HepG2 (cell line): ENCODE data around the gene MRPL43. TPM values are rescaled to one million over a fixed set of nuclear protein-coding genes. Genes with fewer than 3 reads are reported as not detected.

Experiments
- ATAC-seq: fragments of 200-7000 bp; cut with Tn5 transposase; 3 replicates; pipeline ENCODE4 v1.9.1; 2020; ENCODE audit warnings: mild to moderate bottlenecking, moderate library complexity
- BruUV-seq: library from RNA; stranded (reverse); fragments of 400-500 nt; replicated peaks from 2 replicates; lab custom pipeline; 2021; lab: Mats Ljungman, UMichigan
- CTCF ChIA-PET: fragments of 300-600 bp; formaldehyde crosslinking; extraction: SDS; loops from one replicate; lab custom pipeline; 2021; ENCODE audit warnings: low total read pairs, inconsistent platforms, low intra/inter-chr PET ratio; lab: Yijun Ruan, JAX
- POLR2A ChIA-PET: fragments of 350-600 bp; sonication (Branson Sonifier 250); formaldehyde crosslinking; loops from one replicate; lab custom pipeline; 2020; ENCODE audit warnings: antibody characterized with exemption, inconsistent platforms; lab: Yijun Ruan, JAX
- DNase-seq: peaks from one replicate; pipeline ENCODE4 v3.0.0-alpha.2; 2015; ENCODE audit warnings: low spot score
- FAIRE-seq: peaks from 3 replicates; lab custom pipeline; 2011; peaks lifted over from hg19 to GRCh38; lab: Jason Lieb, UNC
- H2AFZ ChIP-seq: one replicate; pipeline ENCODE4 v1.6.1; 2011; ENCODE audit warnings: low read length, inconsistent platforms
- H3K27ac ChIP-seq: fragments of 300-600 bp; 3 replicates; pipeline ENCODE4 v1.8.0; 2011; ENCODE audit warnings: mixed run types, mild to moderate bottlenecking, mixed read lengths, low read length, inconsistent platforms; ENCODE audit not compliant: insufficient read depth; ENCODE audit errors: extremely low read length
- H3K27me3 ChIP-seq, 2 experiments: fragments of 200-600 bp in 1 of 2; 2 replicates in 1 of 2; 3 replicates in 1 of 2; pipeline versions ENCODE4 v1.6.0 to v1.8.0; 2011; ENCODE audit warnings: low read length in 2 of 2, mild to moderate bottlenecking in 2 of 2, moderate library complexity in 2 of 2, inconsistent platforms in 1 of 2; ENCODE audit not compliant: insufficient read depth in 2 of 2, control insufficient read depth in 1 of 2
- H3K36me3 ChIP-seq, 2 experiments: fragments of 200-600 bp in 1 of 2; replicated peaks in 1 of 2; 2 replicates in 1 of 2; 3 replicates in 1 of 2; pipeline versions ENCODE4 v1.5.1 to v1.8.0; 2011; ENCODE audit warnings: low read length in 2 of 2, inconsistent platforms in 1 of 2; ENCODE audit not compliant: insufficient read depth in 2 of 2, control insufficient read depth in 1 of 2
- H3K4me1 ChIP-seq: 2 replicates; pipeline ENCODE4 v1.5.1; 2012; ENCODE audit warnings: low read length, inconsistent platforms; ENCODE audit not compliant: insufficient read depth
- H3K4me2 ChIP-seq: 2 replicates; pipeline ENCODE4 v1.6.0; 2011; ENCODE audit warnings: low read depth, low read length, inconsistent platforms
- H3K4me3 ChIP-seq, 3 experiments: fragments of 200-600 bp in 1 of 3; sonication (generic), shearing (Covaris generic) in 1 of 3; replicated peaks in 1 of 3; 2 replicates each; pipeline ENCODE4 v1.5.1; 2011 to 2016; ENCODE audit warnings: low read length in 3 of 3, inconsistent platforms in 2 of 3, low read depth in 2 of 3, mild to moderate bottlenecking in 2 of 3, control low read depth in 1 of 3, mixed read lengths in 1 of 3; ENCODE audit not compliant: insufficient read depth in 1 of 3
- H3K79me2 ChIP-seq: one replicate; pipeline ENCODE4 v1.6.1; 2011; ENCODE audit warnings: low read length, inconsistent platforms; ENCODE audit not compliant: insufficient read depth
- H3K9ac ChIP-seq: 2 replicates; pipeline ENCODE4 v1.6.0; 2011; ENCODE audit warnings: mild to moderate bottlenecking, low read depth, low read length, inconsistent platforms; ENCODE audit not compliant: insufficient read depth
- H3K9me3 ChIP-seq: 2 replicates; pipeline ENCODE4 v1.5.1; 2012; ENCODE audit warnings: mild to moderate bottlenecking, low read length
- H4K20me1 ChIP-seq: 2 replicates; pipeline ENCODE4 v1.6.0; 2011; ENCODE audit warnings: inconsistent platforms, mild to moderate bottlenecking, low read length, moderate library complexity; ENCODE audit not compliant: insufficient read depth
- ASH2L ChIP-seq: fragments of 300-600, 200-600 bp; sonication (generic); IDR thresholded peaks from 2 replicates; pipeline ENCODE4 v1.7.0; 2017; ENCODE audit warnings: low read depth, mild to moderate bottlenecking, moderate library complexity, mixed read lengths, low read length; ENCODE audit not compliant: insufficient read length
- CEBPB ChIP-seq: IDR thresholded peaks from 2 replicates; pipeline ENCODE4 v1.6.1; 2011; ENCODE audit warnings: low read depth, low read length, improper control_type of control experiment, borderline replicate concordance
- CENPT ChIP-seq: sonication (generic); formaldehyde crosslinking; IDR thresholded peaks from 2 replicates; pipeline ENCODE4 v1.8.0; 2022; ENCODE audit warnings: low read depth, mild to moderate bottlenecking, moderate library complexity, missing genetic modification reagents
- CREB1 ChIP-seq, 2 experiments: fragments of 450-650 bp in 1 of 2; IDR thresholded peaks; 2 replicates each; pipeline ENCODE4 v1.6.1; 2016 to 2017; ENCODE audit warnings: control low read depth in 1 of 2, mild to moderate bottlenecking in 1 of 2, missing compliant biosample characterization in 1 of 2, missing genetic modification characterization in 1 of 2
- EP300 ChIP-seq, 3 experiments: sonication (generic) in 1 of 3; formaldehyde crosslinking in 1 of 3; IDR thresholded peaks; 2 replicates each; pipeline versions ENCODE4 v1.5.1 to v1.6.1; 2011 to 2020; ENCODE audit warnings: low read depth in 2 of 3, low read length in 2 of 3, borderline replicate concordance in 1 of 3, improper control_type of control experiment in 1 of 3, mild to moderate bottlenecking in 1 of 3, missing genetic modification reagents in 1 of 3, moderate library complexity in 1 of 3
- HMGA1 ChIP-seq: sonication (generic); formaldehyde crosslinking; conservative IDR thresholded peaks from 2 replicates; pipeline ENCODE4 v1.4.0; 2020; ENCODE audit warnings: missing genetic modification reagents
- SOX5 ChIP-seq: IDR thresholded peaks from 2 replicates; pipeline ENCODE4 v1.6.1; 2016; ENCODE audit warnings: borderline replicate concordance
- TRAFD1 ChIP-seq: sonication (generic); formaldehyde crosslinking; IDR thresholded peaks from 2 replicates; pipeline ENCODE4 v1.5.1; 2020; ENCODE audit warnings: missing genetic modification reagents, mild to moderate bottlenecking, borderline replicate concordance
- YEATS2 ChIP-seq: sonication (generic); formaldehyde crosslinking; IDR thresholded peaks from 2 replicates; pipeline ENCODE4 v1.4.0; 2020; ENCODE audit warnings: missing genetic modification reagents, borderline replicate concordance
- ZNF33A ChIP-seq: sonication (generic); formaldehyde crosslinking; IDR thresholded peaks from 2 replicates; pipeline ENCODE4 v1.5.1; 2020; ENCODE audit warnings: missing genetic modification reagents, mild to moderate bottlenecking, moderate library complexity, borderline replicate concordance
- ZNF549 ChIP-seq: sonication (generic); formaldehyde crosslinking; IDR thresholded peaks from 2 replicates; pipeline ENCODE4 v1.5.0; 2020; ENCODE audit warnings: missing genetic modification reagents
- ZNF660 ChIP-seq: sonication (generic); formaldehyde crosslinking; IDR thresholded peaks from 2 replicates; pipeline ENCODE4 v1.5.1; 2020; ENCODE audit warnings: mild to moderate bottlenecking, low read depth, missing genetic modification reagents, borderline replicate concordance
- ZNF746 ChIP-seq: sonication (generic); formaldehyde crosslinking; IDR thresholded peaks from 2 replicates; pipeline ENCODE4 v1.8.0; 2022; ENCODE audit warnings: mild to moderate bottlenecking, missing genetic modification reagents
- WGBS: methylation state at CpG from one replicate; pipeline ENCODE4 v1.1.6; 2017; ENCODE audit warnings: low lambda C conversion rate; 5-methylcytosine and 5-hydroxymethylcytosine counted together
- in situ Hi-C: cut with HindIII; loops from 2 replicates; pipeline ENCODE4 v1.10.0; 2017; ENCODE audit warnings: low pct_unique_long_range_greater_than_20kb; ENCODE audit not compliant: extremely low pct_ligation_motif_present
- intact Hi-C: fragments of 100-400 bp; cut with micrococcal nuclease; formaldehyde crosslinking; loops from one replicate; pipeline ENCODE4 v1.10.0; 2022; ENCODE audit not compliant: unreplicated experiment
- polyA plus RNA-seq, 8 experiments: library from polyadenylated mRNA; depleted of rRNA in 3 of 8; stranded (reverse) in 7 of 8; unstranded in 1 of 8; fragments of >200 nt; fragmentation: Illumina TruSeq in 4 of 8; extraction: Trizol in 4 of 8; gene quantifications; 2 replicates each; pipeline versions ENCODE4 v1.2.1 to v1.2.3, GENCODE V29; 2011 to 2016; ENCODE audit warnings: low read depth in 4 of 8, missing spikeins in 1 of 8, mixed read lengths in 1 of 8; ENCODE audit not compliant: insufficient read depth in 1 of 8
- total RNA-seq, 5 experiments: library from RNA; depleted of rRNA; stranded (reverse); fragments of >200 nt; fragmentation: Illumina TruSeq; extraction: Trizol; gene quantifications; 2 replicates each; pipeline ENCODE4 v1.2.3, GENCODE V29; 2016; ENCODE audit warnings: low read depth in 1 of 5
- TF ChIP-seq, protein P1 (sequence below): sonication (generic); formaldehyde crosslinking; IDR thresholded peaks from 2 replicates; pipeline ENCODE4 v1.5.0; 2020; ENCODE audit warnings: mild to moderate bottlenecking, missing genetic modification reagents

Gene MRPL43
- total and polyA plus RNA-seq, 2 of the 13 experiments (the other 11 are each of a cell fraction or from before 2014, with no cell fraction given): 71.0 to 73.7 TPM

- Histone ChIP-seq H3K27ac (no peak overlapping the region), H2AFZ (no peak overlapping the region), H3K79me2 (no peaks in the 10 kb centered on the region), H3K9ac (no peak overlapping the region), H3K4me3 (no peak overlapping the region), H3K4me2 (no peak overlapping the region), H3K9me3 (no peaks in the 10 kb centered on the region), H3K4me1 (no peaks in the 10 kb centered on the region), H3K36me3 (peaks cover 16 to 64% of the 10 kb centered on the region in 2 experiments), H3K27me3 (no peaks in the 10 kb centered on the region), H4K20me1 (no peaks in the 10 kb centered on the region)
- 95% methylated on average over 3 of the region's 3 CpGs for WGBS
- in situ Hi-C loops (no loop called here), intact Hi-C loops (no loop called here)
- BruUV-seq: no TSS peak
- no peak for ATAC-seq
- no peak for TF ChIP-seq TRAFD1 (CRISPR knock-in tag)
- ChIA-PET CTCF (no interaction called here), POLR2A (interaction anchor here (0.7 kb wide), 1 partner anchor 9 kb away, joined by 3 read pairs; no protein-coding TSS in a partner anchor)
- no peak for DNase-seq
- no peak for FAIRE-seq
Measured at GRCh38 chr10:100948916-100949315, 38.4 kb downstream of the MRPL43 start.

DNA sequence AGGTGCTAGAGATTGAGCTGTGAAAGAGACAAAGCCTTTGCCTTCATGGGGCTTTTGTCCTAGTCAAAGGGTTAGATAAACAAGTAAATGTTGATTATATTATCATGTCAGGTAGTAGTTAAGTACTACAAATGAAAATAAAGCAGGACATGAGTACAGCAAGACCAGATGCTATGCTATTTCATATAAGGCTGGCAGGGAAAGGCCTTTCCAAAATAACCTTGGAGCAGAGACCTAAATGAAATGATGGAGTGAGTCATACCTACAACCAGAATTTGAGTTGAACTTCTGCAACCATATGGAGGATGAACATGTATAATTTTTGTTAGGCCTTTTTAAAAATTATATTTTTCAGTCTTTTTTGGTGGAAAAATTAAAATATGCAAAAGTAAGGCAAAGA is 41.5 kb downstream of the MRPL43 start:
- no peaks in the 10 kb centered on the region for H3K79me2 ChIP-seq
- FAIRE-seq (no peak), ATAC-seq (no peak), DNase-seq (no peak)
- H3K4me2 ChIP-seq: no peak overlapping the region
- POLR2A ChIA-PET: no interaction called here
- no TSS peak for BruUV-seq
- intact Hi-C loops (loop anchor here (1.0 kb wide), 1 partner anchor 16 kb away; no protein-coding TSS in a partner anchor), in situ Hi-C loops (no loop called here)
- H4K20me1 ChIP-seq: no peaks in the 10 kb centered on the region
- no peak overlapping the region for H3K9ac ChIP-seq
- CTCF ChIA-PET: no interaction called here
- H3K27ac ChIP-seq: no peak overlapping the region
- no peak overlapping the region for H2AFZ ChIP-seq
- no peaks in the 10 kb centered on the region for H3K27me3 ChIP-seq
- H3K9me3 ChIP-seq: no peaks in the 10 kb centered on the region
- no peak overlapping the region for H3K4me3 ChIP-seq
- peaks cover 14 to 78% of the 10 kb centered on the region in 2 experiments for H3K36me3 ChIP-seq
- H3K4me1 ChIP-seq: no peaks in the 10 kb centered on the region
- no peak for TF ChIP-seq ZNF660 (CRISPR knock-in tag)
- TF ChIP-seq YEATS2 (CRISPR knock-in tag): no peak
- TF ChIP-seq EP300 (IDR thresholded peaks at IDR 0.05; ENCODE audit: low read depth in 2 of 2, low read length in 2 of 2): no peak
- TF ChIP-seq EP300 (CRISPR knock-in tag; IDR thresholded peaks at IDR 0.05; ENCODE audit: borderline replicate concordance): no peak
- TF ChIP-seq, protein P1, sequence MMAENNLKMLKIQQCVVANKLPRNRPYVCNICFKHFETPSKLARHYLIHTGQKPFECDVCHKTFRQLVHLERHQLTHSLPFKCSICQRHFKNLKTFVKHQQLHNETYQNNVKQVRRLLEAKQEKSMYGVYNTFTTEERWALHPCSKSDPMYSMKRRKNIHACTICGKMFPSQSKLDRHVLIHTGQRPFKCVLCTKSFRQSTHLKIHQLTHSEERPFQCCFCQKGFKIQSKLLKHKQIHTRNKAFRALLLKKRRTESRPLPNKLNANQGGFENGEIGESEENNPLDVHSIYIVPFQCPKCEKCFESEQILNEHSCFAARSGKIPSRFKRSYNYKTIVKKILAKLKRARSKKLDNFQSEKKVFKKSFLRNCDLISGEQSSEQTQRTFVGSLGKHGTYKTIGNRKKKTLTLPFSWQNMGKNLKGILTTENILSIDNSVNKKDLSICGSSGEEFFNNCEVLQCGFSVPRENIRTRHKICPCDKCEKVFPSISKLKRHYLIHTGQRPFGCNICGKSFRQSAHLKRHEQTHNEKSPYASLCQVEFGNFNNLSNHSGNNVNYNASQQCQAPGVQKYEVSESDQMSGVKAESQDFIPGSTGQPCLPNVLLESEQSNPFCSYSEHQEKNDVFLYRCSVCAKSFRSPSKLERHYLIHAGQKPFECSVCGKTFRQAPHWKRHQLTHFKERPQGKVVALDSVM (CRISPR knock-in tag): no peak
- TF ChIP-seq ZNF549 (CRISPR knock-in tag): no peak
- no peak for TF ChIP-seq ZNF746
- no peak for TF ChIP-seq HMGA1 (CRISPR knock-in tag)
- TF ChIP-seq CREB1 (IDR thresholded peaks at IDR 0.05): no peak
- TF ChIP-seq CREB1 (CRISPR knock-in tag; IDR thresholded peaks at IDR 0.05): no peak
- no peak for TF ChIP-seq SOX5 (CRISPR knock-in tag)
- no peak for TF ChIP-seq CEBPB
- no peak for TF ChIP-seq ZNF33A (CRISPR knock-in tag)
- no peak for TF ChIP-seq ASH2L
- no peak for TF ChIP-seq CENPT
